ENCODE data around the gene TAF4B. TPM values are rescaled to one million over a fixed set of nuclear protein-coding genes. Genes with fewer than 3 reads are reported as not detected.

TAF4B gene, protein sequence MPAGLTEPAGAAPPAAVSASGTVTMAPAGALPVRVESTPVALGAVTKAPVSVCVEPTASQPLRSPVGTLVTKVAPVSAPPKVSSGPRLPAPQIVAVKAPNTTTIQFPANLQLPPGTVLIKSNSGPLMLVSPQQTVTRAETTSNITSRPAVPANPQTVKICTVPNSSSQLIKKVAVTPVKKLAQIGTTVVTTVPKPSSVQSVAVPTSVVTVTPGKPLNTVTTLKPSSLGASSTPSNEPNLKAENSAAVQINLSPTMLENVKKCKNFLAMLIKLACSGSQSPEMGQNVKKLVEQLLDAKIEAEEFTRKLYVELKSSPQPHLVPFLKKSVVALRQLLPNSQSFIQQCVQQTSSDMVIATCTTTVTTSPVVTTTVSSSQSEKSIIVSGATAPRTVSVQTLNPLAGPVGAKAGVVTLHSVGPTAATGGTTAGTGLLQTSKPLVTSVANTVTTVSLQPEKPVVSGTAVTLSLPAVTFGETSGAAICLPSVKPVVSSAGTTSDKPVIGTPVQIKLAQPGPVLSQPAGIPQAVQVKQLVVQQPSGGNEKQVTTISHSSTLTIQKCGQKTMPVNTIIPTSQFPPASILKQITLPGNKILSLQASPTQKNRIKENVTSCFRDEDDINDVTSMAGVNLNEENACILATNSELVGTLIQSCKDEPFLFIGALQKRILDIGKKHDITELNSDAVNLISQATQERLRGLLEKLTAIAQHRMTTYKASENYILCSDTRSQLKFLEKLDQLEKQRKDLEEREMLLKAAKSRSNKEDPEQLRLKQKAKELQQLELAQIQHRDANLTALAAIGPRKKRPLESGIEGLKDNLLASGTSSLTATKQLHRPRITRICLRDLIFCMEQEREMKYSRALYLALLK
- total RNA-seq (1 to 10 TPM in 1 of 2 donors, under 1 TPM in 1; 0.42 to 4.3 TPM), polyA plus RNA-seq (under 1 TPM; 0.10 to 0.18 TPM)

DNA sequence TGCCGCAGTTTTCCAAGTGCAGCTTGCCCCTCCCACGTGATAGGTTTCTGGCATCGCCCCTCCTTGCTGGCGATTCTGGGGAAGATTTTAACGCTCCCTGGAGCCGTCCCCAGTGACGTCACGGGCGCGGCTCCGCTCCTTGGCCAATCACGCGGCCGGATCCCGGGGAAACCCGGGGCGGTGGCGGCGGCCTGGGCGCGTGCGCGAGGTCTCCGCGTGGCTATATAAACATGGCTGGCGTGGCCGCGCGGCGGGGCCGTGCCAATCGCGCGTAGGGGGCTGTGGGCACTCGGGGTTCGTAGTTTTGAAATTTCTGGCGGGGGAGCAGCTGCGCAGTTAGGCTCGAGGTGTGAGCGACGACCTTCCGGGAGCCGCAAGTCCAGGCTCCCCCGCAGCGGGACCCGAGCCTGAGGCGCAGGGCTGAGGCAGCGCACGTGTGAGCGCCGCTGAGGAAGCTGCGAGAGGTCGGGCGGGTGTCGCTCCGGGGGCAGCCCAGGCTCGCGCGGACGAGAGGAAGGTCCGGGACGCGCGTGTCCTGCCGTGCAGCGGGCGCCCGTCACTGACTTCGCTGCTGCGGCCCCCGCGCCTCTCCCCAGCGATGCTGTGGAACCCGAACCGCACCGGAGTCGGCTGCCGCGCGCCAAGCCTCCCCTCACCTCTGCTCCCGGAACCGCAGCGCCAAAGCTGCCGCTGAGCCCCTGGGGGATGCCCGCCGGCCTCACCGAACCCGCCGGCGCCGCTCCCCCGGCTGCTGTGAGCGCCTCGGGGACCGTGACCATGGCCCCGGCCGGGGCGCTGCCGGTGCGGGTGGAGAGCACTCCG, at the start of gene TAF4B:
Gene TAF4B (plus strand): TSS at position 217 of the 822 bp plus-strand sequence. CDS start 489 bp downstream, at position 706.
- Histone ChIP-seq H3K27me3 (ENCODE audit: control insufficient read depth in 4 of 4, insufficient read depth in 4 of 4, low read length in 3 of 4) (peaks cover 0 to 4% (median 1%) of the 10 kb centered on the region in 4 donors), H3K9ac (ENCODE audit: low read depth in 1 of 2, low read length in 2 of 2) (peak within 1 kb of the TSS; percentile 7 to 38), H3K4me1 (ENCODE audit: control insufficient read depth in 4 of 4, insufficient read depth in 4 of 4, low read length in 3 of 4) (peaks cover 0 to 15% (median 6%) of the 10 kb centered on the region in 4 donors), H3K36me3 (ENCODE audit: control insufficient read depth in 4 of 4, insufficient read depth in 3 of 4, low read depth in 1 of 4, low read length in 3 of 4) (no peaks in the 10 kb centered on the region), H3K9me3 (ENCODE audit: control insufficient read depth in 4 of 4, low read length in 3 of 4) (no peaks in the 10 kb centered on the region), H3K4me3 (ENCODE audit: low read depth in 1 of 3, low read length in 3 of 3) (peak within 1 kb of the TSS; percentile 63 to 77 (median 70)), H3K27ac (ENCODE audit: low read depth in 1 of 2, low read length in 2 of 2) (peak within 1 kb of the TSS; percentile 50 to 54)
- 2% methylated on average over 101 of the region's 101 CpGs for WGBS
- TF ChIP-seq RAD21 (IDR thresholded peaks at IDR 0.05) (peak in 1 of 2 donors; percentile 7), FOXA2 (IDR thresholded peaks at IDR 0.05) (no peak), YY1 (IDR thresholded peaks at IDR 0.05) (peak; percentile 43), SP1 (IDR thresholded peaks at IDR 0.05) (peak; percentile 30)
- TF ChIP-seq, protein P1, sequence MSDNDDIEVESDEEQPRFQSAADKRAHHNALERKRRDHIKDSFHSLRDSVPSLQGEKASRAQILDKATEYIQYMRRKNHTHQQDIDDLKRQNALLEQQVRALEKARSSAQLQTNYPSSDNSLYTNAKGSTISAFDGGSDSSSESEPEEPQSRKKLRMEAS (IDR thresholded peaks at IDR 0.05) = peak; percentile 42
- peak; percentile 90 for DNase-seq (ENCODE audit: low spot score)

DNA sequence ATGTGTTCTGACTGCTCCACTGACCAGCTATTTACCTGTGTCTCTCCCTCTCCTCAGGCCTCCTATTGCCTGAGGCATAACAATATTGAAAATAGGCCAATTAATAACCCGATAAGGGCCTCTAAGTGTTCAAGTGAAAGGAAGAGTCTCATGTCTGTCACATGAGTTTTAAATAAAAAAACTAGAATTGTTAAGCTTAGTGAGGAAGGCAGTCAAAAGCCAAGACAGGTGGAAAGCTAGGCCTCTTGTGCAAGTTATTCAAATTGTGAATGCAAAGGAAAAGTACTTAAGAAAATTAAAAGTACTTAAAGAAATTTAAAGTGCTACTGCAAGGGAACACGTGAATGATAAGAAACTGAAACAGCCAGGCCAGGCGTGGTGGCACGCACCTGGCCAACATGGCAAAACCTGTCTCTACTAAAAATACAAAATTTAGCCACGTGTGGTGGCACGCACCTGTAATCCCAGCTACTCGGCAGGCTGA, 44.9 kb upstream of the TAF4B start:
- Histone ChIP-seq H3K4me3 (ENCODE audit: low read depth in 1 of 3, low read length in 3 of 3) (no peak overlapping the region), H3K27ac (ENCODE audit: low read depth in 1 of 2, low read length in 2 of 2) (no peak overlapping the region), H3K9me3 (ENCODE audit: control insufficient read depth in 4 of 4, low read length in 3 of 4) (peaks cover 0 to 6% (median 0%) of the 10 kb centered on the region in 4 donors), H3K9ac (ENCODE audit: low read depth in 1 of 2, low read length in 2 of 2) (no peak overlapping the region), H3K36me3 (ENCODE audit: control insufficient read depth in 4 of 4, insufficient read depth in 3 of 4, low read depth in 1 of 4, low read length in 3 of 4) (no peaks in the 10 kb centered on the region), H3K27me3 (ENCODE audit: control insufficient read depth in 4 of 4, insufficient read depth in 4 of 4, low read length in 3 of 4) (no peaks in the 10 kb centered on the region), H3K4me1 (ENCODE audit: control insufficient read depth in 4 of 4, insufficient read depth in 4 of 4, low read length in 3 of 4) (no peaks in the 10 kb centered on the region)
- no peak for DNase-seq (ENCODE audit: low spot score)
- WGBS = 86% methylated on average over 7 of the region's 7 CpGs
- no peak for TF ChIP-seq RXRA (IDR thresholded peaks at IDR 0.05)

DNA sequence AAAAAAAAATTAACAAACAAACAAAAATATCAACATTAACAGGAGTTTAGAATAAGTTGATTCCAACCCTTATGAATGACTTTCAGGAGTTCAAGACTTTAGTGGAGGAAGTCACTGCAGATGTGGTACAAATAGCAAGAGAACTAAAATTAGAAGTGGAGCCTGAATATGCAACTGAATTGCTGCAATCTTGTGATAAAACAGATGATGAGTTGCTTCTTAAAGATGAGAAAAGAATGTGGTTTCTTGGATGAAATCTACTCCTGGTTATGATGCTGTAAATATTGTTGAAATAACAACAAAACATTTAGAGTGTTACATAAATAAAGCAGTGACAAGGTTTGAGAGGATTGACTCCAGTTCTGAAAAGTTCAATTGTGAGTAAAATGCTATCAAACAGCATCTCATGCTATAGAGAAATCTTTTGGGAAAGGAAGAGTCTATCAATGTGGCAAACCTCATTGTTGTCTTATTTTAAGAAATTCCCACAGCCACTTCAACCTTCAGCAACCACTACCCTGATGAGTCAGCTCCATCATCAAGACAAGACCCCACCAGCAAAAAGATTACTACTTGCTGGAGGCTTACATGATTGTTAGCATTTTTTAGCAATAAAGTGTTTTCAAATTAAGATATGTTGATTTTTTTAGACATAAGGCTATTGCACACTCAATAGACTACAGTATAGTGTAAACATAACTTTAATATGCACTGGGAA, 42.7 kb upstream of the TAF4B start:
- Histone ChIP-seq H3K4me1 (ENCODE audit: control insufficient read depth in 4 of 4, insufficient read depth in 4 of 4, low read length in 3 of 4) (no peaks in the 10 kb centered on the region), H3K36me3 (ENCODE audit: control insufficient read depth in 4 of 4, insufficient read depth in 3 of 4, low read depth in 1 of 4, low read length in 3 of 4) (no peaks in the 10 kb centered on the region), H3K9ac (ENCODE audit: low read depth in 1 of 2, low read length in 2 of 2) (no peak overlapping the region), H3K27me3 (ENCODE audit: control insufficient read depth in 4 of 4, insufficient read depth in 4 of 4, low read length in 3 of 4) (no peaks in the 10 kb centered on the region), H3K9me3 (ENCODE audit: control insufficient read depth in 4 of 4, low read length in 3 of 4) (peaks cover 0 to 6% (median 0%) of the 10 kb centered on the region in 4 donors), H3K4me3 (ENCODE audit: low read depth in 1 of 3, low read length in 3 of 3) (no peak overlapping the region), H3K27ac (ENCODE audit: low read depth in 1 of 2, low read length in 2 of 2) (no peak overlapping the region)
- no peak for DNase-seq (ENCODE audit: low spot score)
- TF ChIP-seq RXRA (IDR thresholded peaks at IDR 0.05) (no peak), FOXA2 (IDR thresholded peaks at IDR 0.05) (no peak), HNF4G (IDR thresholded peaks at IDR 0.05) (no peak), YY1 (IDR thresholded peaks at IDR 0.05) (no peak), GABPA (IDR thresholded peaks at IDR 0.05 in 1 of 2, conservative IDR thresholded peaks at IDR 0.05 in 1 of 2) (no peak)
- TF ChIP-seq, protein P2, sequence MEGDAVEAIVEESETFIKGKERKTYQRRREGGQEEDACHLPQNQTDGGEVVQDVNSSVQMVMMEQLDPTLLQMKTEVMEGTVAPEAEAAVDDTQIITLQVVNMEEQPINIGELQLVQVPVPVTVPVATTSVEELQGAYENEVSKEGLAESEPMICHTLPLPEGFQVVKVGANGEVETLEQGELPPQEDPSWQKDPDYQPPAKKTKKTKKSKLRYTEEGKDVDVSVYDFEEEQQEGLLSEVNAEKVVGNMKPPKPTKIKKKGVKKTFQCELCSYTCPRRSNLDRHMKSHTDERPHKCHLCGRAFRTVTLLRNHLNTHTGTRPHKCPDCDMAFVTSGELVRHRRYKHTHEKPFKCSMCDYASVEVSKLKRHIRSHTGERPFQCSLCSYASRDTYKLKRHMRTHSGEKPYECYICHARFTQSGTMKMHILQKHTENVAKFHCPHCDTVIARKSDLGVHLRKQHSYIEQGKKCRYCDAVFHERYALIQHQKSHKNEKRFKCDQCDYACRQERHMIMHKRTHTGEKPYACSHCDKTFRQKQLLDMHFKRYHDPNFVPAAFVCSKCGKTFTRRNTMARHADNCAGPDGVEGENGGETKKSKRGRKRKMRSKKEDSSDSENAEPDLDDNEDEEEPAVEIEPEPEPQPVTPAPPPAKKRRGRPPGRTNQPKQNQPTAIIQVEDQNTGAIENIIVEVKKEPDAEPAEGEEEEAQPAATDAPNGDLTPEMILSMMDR (IDR thresholded peaks at IDR 0.05; ENCODE audit: low read depth, low read length, missing input control) = no peak
- TF ChIP-seq, protein P3, sequence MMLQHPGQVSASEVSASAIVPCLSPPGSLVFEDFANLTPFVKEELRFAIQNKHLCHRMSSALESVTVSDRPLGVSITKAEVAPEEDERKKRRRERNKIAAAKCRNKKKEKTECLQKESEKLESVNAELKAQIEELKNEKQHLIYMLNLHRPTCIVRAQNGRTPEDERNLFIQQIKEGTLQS (IDR thresholded peaks at IDR 0.05) = no peak
